Neural cell (in vitro differentiated cells): ENCODE measurements around the gene PHOX2A. TPM values are rescaled to one million over a fixed set of nuclear protein-coding genes. Genes with fewer than 3 reads are reported as not detected.

Experiments
- H2AFZ ChIP-seq: fragments of 200-600, 300-800 bp; sonication (generic), shearing (Covaris generic); 2 replicates; pipeline ENCODE4 v1.6.0; 2014; ENCODE audit warnings: low read depth, mild to moderate bottlenecking, antibody characterized with exemption, low read length, moderate library complexity
- H3F3A ChIP-seq: fragments of 200-600 bp; shearing (Covaris generic); 2 replicates; pipeline ENCODE4 v1.6.1; 2016; ENCODE audit warnings: mild to moderate bottlenecking, moderate library complexity, mixed read lengths, antibody characterized with exemption, low read length; ENCODE audit not compliant: insufficient read depth, poor library complexity, severe bottlenecking
- H3K27ac ChIP-seq: fragments of 200-600, 300-800 bp; sonication (generic), shearing (Covaris generic); 2 replicates; pipeline ENCODE4 v1.5.1; 2014; ENCODE audit warnings: mild to moderate bottlenecking, low read length, moderate library complexity
- H3K27me3 ChIP-seq: fragments of 300-800, 200-600 bp; sonication (generic), shearing (Covaris generic); 2 replicates; pipeline ENCODE4 v1.6.0; 2014; ENCODE audit warnings: mild to moderate bottlenecking, low read depth, low read length, moderate library complexity; ENCODE audit not compliant: insufficient read depth
- H3K36me3 ChIP-seq: fragments of 300-800, 200-600 bp; sonication (generic), shearing (Covaris generic); 2 replicates; pipeline ENCODE4 v1.5.1; 2014; ENCODE audit warnings: mild to moderate bottlenecking, antibody characterized with exemption, low read length, moderate library complexity; ENCODE audit not compliant: insufficient read depth
- H3K4me2 ChIP-seq: fragments of 300-800, 200-600 bp; sonication (generic), shearing (Covaris generic); 2 replicates; pipeline ENCODE4 v1.6.0; 2014; ENCODE audit warnings: mild to moderate bottlenecking, low read length
- H3K4me3 ChIP-seq: fragments of 300-800, 200-600 bp; sonication (generic), shearing (Covaris generic); 2 replicates; pipeline ENCODE4 v1.5.1; 2014; ENCODE audit warnings: mild to moderate bottlenecking, low read length, moderate library complexity
- H3K79me2 ChIP-seq: fragments of 200-600 bp; shearing (Covaris generic); replicated peaks from 2 replicates; pipeline ENCODE4 v1.6.0; 2014; ENCODE audit warnings: mild to moderate bottlenecking, low read length, moderate library complexity; ENCODE audit not compliant: insufficient read depth
- H3K9ac ChIP-seq: fragments of 300-800, 200-600 bp; sonication (generic), shearing (Covaris generic); 2 replicates; pipeline ENCODE4 v1.6.1; 2016; ENCODE audit warnings: mild to moderate bottlenecking, low read length, mixed read lengths
- H3K9me2 ChIP-seq: fragments of 200-600 bp; shearing (Covaris generic); 2 replicates; pipeline ENCODE4 v1.6.1; 2016; ENCODE audit warnings: mild to moderate bottlenecking, low read length, mixed read lengths; ENCODE audit not compliant: insufficient read depth
- H3K9me3 ChIP-seq: fragments of 200-600, 300-800 bp; sonication (generic), shearing (Covaris generic); 2 replicates; pipeline ENCODE4 v1.6.1; 2016; ENCODE audit warnings: mild to moderate bottlenecking, mixed run types, low read length, moderate library complexity, mixed read lengths
- H4K20me1 ChIP-seq: fragments of 200-600 bp; shearing (Covaris generic); 2 replicates; pipeline ENCODE4 v1.6.1; 2016; ENCODE audit warnings: mild to moderate bottlenecking, mixed run types; ENCODE audit not compliant: insufficient read depth
- EP300 ChIP-seq: fragments of 450-650 bp; conservative IDR thresholded peaks from 2 replicates; pipeline ENCODE4 v1.6.1; 2014; ENCODE audit warnings: antibody characterized with exemption, mild to moderate bottlenecking, moderate library complexity; ENCODE audit not compliant: poor library complexity, severe bottlenecking
- EZH2 ChIP-seq: fragments of 200-600, 300-800 bp; shearing (Covaris generic), sonication (generic); IDR thresholded peaks from 2 replicates; pipeline ENCODE4 v1.6.1; 2014; ENCODE audit warnings: antibody characterized with exemption, low read length, borderline replicate concordance, mild to moderate bottlenecking; ENCODE audit not compliant: insufficient read depth, poor library complexity, severe bottlenecking
- MXI1 ChIP-seq: fragments of 450-650 bp; conservative IDR thresholded peaks from 2 replicates; pipeline ENCODE4 v1.6.1; 2014; ENCODE audit warnings: antibody characterized with exemption, mild to moderate bottlenecking; ENCODE audit not compliant: poor library complexity, severe bottlenecking
- POLR2AphosphoS5 ChIP-seq: IDR thresholded peaks from 2 replicates; pipeline ENCODE4 v1.6.1; 2012
- RAD21 ChIP-seq: fragments of 450-650 bp; conservative IDR thresholded peaks from 2 replicates; pipeline ENCODE4 v1.6.1; 2014; ENCODE audit warnings: antibody characterized with exemption, mild to moderate bottlenecking, moderate library complexity
- SMC3 ChIP-seq: fragments of 450-650 bp; conservative IDR thresholded peaks from 2 replicates; pipeline ENCODE4 v1.6.1; 2014; ENCODE audit warnings: antibody characterized with exemption, mild to moderate bottlenecking, moderate library complexity; ENCODE audit not compliant: poor library complexity
- TAF1 ChIP-seq: IDR thresholded peaks from 2 replicates; pipeline ENCODE4 v1.6.1; 2012; ENCODE audit warnings: low read depth
- polyA plus RNA-seq: library from polyadenylated mRNA; depleted of rRNA; stranded (reverse); fragments of >200 nt; gene quantifications from 2 replicates; pipeline ENCODE4 v1.2.3, GENCODE V29; 2014
- TF ChIP-seq, protein P1 (sequence below): IDR thresholded peaks from 2 replicates; pipeline ENCODE4 v1.6.1; 2012; ENCODE audit warnings: borderline replicate concordance
- TF ChIP-seq, protein P2 (sequence below): fragments of 450-650 bp; IDR thresholded peaks from 2 replicates; pipeline ENCODE4 v1.5.1; 2014; ENCODE audit warnings: antibody characterized with exemption, mild to moderate bottlenecking, moderate library complexity; ENCODE audit not compliant: poor library complexity, severe bottlenecking

The PHOX2A gene
- polyA plus RNA-seq, 1 donor from 2014 or later: not detected

DNA sequence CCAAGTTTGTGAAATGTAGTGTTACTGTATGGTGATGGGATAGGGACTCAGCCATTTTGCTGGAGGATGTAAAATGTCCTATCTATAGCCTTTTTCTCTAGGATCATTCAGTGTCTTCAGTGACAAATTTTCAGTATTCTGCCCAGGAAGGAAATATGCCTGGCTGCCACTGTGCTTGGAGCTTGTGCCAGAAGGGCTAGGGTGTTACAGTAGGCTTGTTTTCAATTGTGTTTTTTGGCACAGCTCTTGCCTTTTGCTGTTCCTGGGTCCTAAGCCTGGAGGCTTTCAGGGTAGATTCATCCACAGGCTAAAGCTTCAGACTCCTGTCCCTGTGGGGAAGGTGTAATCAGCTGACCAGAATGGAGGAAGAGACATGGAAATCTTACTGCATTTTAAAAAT is 22.0 kb upstream of the PHOX2A start:
- Histone ChIP-seq H3K9me2 (no peaks in the 10 kb centered on the region), H3F3A (no peaks in the 10 kb centered on the region), H2AFZ (no peak overlapping the region), H3K4me2 (no peak overlapping the region), H4K20me1 (no peaks in the 10 kb centered on the region), H3K9ac (no peak overlapping the region), H3K27me3 (no peaks in the 10 kb centered on the region), H3K36me3 (no peaks in the 10 kb centered on the region), H3K79me2 (no peaks in the 10 kb centered on the region), H3K4me3 (no peak overlapping the region), H3K27ac (no peak overlapping the region), H3K9me3 (no peaks in the 10 kb centered on the region)
- TF ChIP-seq SMC3 (no peak), EP300 (no peak), POLR2AphosphoS5 (no peak), EZH2 (no peak), TAF1 (no peak), MXI1 (no peak), RAD21 (no peak)
- TF ChIP-seq, protein P1, sequence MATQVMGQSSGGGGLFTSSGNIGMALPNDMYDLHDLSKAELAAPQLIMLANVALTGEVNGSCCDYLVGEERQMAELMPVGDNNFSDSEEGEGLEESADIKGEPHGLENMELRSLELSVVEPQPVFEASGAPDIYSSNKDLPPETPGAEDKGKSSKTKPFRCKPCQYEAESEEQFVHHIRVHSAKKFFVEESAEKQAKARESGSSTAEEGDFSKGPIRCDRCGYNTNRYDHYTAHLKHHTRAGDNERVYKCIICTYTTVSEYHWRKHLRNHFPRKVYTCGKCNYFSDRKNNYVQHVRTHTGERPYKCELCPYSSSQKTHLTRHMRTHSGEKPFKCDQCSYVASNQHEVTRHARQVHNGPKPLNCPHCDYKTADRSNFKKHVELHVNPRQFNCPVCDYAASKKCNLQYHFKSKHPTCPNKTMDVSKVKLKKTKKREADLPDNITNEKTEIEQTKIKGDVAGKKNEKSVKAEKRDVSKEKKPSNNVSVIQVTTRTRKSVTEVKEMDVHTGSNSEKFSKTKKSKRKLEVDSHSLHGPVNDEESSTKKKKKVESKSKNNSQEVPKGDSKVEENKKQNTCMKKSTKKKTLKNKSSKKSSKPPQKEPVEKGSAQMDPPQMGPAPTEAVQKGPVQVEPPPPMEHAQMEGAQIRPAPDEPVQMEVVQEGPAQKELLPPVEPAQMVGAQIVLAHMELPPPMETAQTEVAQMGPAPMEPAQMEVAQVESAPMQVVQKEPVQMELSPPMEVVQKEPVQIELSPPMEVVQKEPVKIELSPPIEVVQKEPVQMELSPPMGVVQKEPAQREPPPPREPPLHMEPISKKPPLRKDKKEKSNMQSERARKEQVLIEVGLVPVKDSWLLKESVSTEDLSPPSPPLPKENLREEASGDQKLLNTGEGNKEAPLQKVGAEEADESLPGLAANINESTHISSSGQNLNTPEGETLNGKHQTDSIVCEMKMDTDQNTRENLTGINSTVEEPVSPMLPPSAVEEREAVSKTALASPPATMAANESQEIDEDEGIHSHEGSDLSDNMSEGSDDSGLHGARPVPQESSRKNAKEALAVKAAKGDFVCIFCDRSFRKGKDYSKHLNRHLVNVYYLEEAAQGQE: no peak
- TF ChIP-seq, protein P2, sequence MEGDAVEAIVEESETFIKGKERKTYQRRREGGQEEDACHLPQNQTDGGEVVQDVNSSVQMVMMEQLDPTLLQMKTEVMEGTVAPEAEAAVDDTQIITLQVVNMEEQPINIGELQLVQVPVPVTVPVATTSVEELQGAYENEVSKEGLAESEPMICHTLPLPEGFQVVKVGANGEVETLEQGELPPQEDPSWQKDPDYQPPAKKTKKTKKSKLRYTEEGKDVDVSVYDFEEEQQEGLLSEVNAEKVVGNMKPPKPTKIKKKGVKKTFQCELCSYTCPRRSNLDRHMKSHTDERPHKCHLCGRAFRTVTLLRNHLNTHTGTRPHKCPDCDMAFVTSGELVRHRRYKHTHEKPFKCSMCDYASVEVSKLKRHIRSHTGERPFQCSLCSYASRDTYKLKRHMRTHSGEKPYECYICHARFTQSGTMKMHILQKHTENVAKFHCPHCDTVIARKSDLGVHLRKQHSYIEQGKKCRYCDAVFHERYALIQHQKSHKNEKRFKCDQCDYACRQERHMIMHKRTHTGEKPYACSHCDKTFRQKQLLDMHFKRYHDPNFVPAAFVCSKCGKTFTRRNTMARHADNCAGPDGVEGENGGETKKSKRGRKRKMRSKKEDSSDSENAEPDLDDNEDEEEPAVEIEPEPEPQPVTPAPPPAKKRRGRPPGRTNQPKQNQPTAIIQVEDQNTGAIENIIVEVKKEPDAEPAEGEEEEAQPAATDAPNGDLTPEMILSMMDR: no peak

DNA sequence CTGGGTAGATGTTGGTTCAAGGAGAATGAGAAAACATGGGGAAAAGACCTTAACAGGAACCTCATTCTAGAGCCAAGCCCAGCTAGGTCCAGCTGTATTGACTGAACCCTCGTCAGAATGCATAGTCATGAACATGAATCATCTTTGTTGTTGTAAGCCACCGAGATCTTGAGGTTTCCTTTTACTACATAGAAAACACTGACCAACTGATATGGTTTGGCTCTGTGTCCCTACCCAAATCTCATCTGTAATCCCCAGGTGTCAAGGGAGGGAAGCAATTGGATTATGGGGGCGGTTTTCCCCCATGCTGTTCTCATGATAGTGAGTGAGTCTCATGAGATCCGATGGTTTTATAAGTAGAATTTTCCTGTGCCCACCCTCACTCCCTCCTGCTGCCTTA is 19.4 kb upstream of the PHOX2A start:
- Histone ChIP-seq H3K4me3 (no peak overlapping the region), H3K27ac (no peak overlapping the region), H2AFZ (no peak overlapping the region), H3K79me2 (no peaks in the 10 kb centered on the region), H3K27me3 (no peaks in the 10 kb centered on the region), H3K9ac (no peak overlapping the region), H4K20me1 (no peaks in the 10 kb centered on the region), H3F3A (no peaks in the 10 kb centered on the region), H3K9me3 (no peaks in the 10 kb centered on the region), H3K4me2 (no peak overlapping the region), H3K36me3 (no peaks in the 10 kb centered on the region), H3K9me2 (no peaks in the 10 kb centered on the region)
- no peak for TF ChIP-seq EP300
- TF ChIP-seq, protein P1: no peak
- TF ChIP-seq EZH2: no peak
- no peak for TF ChIP-seq MXI1
- TF ChIP-seq POLR2AphosphoS5: no peak
- TF ChIP-seq, protein P2: no peak
- no peak for TF ChIP-seq RAD21
- no peak for TF ChIP-seq TAF1
- TF ChIP-seq SMC3: no peak
